HCT116 (cell line): ENCODE data around the gene TSPAN5. TPM values are rescaled to one million over a fixed set of nuclear protein-coding genes. Genes with fewer than 3 reads are reported as not detected.

Source experiments
- ATAC-seq: fragments of 200-7000 bp; cut with Tn5 transposase; 2 replicates; pipeline ENCODE4 v1.9.1; 2020; ENCODE audit warnings: mild to moderate bottlenecking, moderate library complexity
- BruUV-seq: library from RNA; stranded (reverse); fragments of 400-500 nt; replicated peaks from 2 replicates; lab custom pipeline; 2021; lab: Mats Ljungman, UMichigan
- CTCF ChIA-PET: fragments of 300-600 bp; sonication (Branson Sonifier 250); formaldehyde crosslinking; loops from one replicate; lab custom pipeline; 2021; ENCODE audit warnings: antibody characterized with exemption; lab: Charles Lee
- POLR2A ChIA-PET: fragments of 300-600, 350-600 bp; sonication (Branson Sonifier 250); formaldehyde crosslinking; loops from one replicate; lab custom pipeline; 2021; ENCODE audit warnings: antibody characterized with exemption; lab: Charles Lee
- RAD21 ChIA-PET, 2 experiments: fragments of 300-600 bp; sonication (Branson Sonifier 250); formaldehyde crosslinking; loops; one replicate each; lab custom pipeline; 2023; ENCODE audit warnings: low total read pairs in 2 of 2; ENCODE audit not compliant: uncharacterized antibody in 2 of 2, unreplicated experiment in 2 of 2, low non-redundant PET in 1 of 2; lab: Charles Lee
- DNase-seq: peaks from one replicate; pipeline ENCODE4 v3.0.0-alpha.2; 2010; ENCODE audit warnings: low read depth, low spot score
- H2AFZ ChIP-seq: fragments of 200-600 bp; shearing (Covaris generic), sonication (generic); 2 replicates; pipeline ENCODE4 v1.6.1; 2017; ENCODE audit warnings: low read depth, mixed run types, mixed read lengths, antibody characterized with exemption, low read length; ENCODE audit not compliant: poor library complexity, severe bottlenecking
- H3K27ac ChIP-seq: 2 replicates; pipeline ENCODE4 v1.5.1; 2012; ENCODE audit warnings: low read depth, low read length
- H3K27me3 ChIP-seq: fragments of 200-600 bp; sonication (generic); 2 replicates; pipeline ENCODE4 v1.6.1; 2016; ENCODE audit warnings: mixed run types, low read length, mixed read lengths; ENCODE audit not compliant: insufficient read depth
- H3K36me3 ChIP-seq, 2 experiments: fragments of 200-500 bp in 1 of 2; fragments of 200-600 bp in 1 of 2; sonication (Bioruptor generic) in 1 of 2; sonication (generic) in 1 of 2; 2 replicates each; pipeline versions ENCODE4 v1.5.1 to v1.6.1; 2014 to 2016; ENCODE audit warnings: low read length in 2 of 2, inconsistent platforms in 1 of 2, mixed read lengths in 1 of 2, mixed run types in 1 of 2; ENCODE audit not compliant: insufficient read depth in 2 of 2, control insufficient read depth in 1 of 2
- H3K4me1 ChIP-seq, 2 experiments: fragments of 200-600 bp in 1 of 2; sonication (generic) in 1 of 2; 2 replicates each; pipeline versions ENCODE4 v1.5.1 to v1.6.1; 2012 to 2017; ENCODE audit warnings: low read length in 2 of 2, inconsistent platforms in 1 of 2, mild to moderate bottlenecking in 1 of 2, mixed read lengths in 1 of 2, mixed run types in 1 of 2, moderate library complexity in 1 of 2; ENCODE audit not compliant: insufficient read depth in 2 of 2, control insufficient read depth in 1 of 2
- H3K4me2 ChIP-seq: fragments of 200-600 bp; sonication (generic); 2 replicates; pipeline ENCODE4 v1.6.1; 2017; ENCODE audit warnings: mixed run types, low read length, mixed read lengths
- H3K4me3 ChIP-seq, 2 experiments: fragments of 200-600 bp in 1 of 2; sonication (generic) in 1 of 2; replicated peaks in 1 of 2; 2 replicates each; pipeline ENCODE4 v1.5.1; 2011 to 2016; ENCODE audit warnings: low read length in 2 of 2, control low read depth in 1 of 2, low read depth in 1 of 2, mild to moderate bottlenecking in 1 of 2, mixed read lengths in 1 of 2, mixed run types in 1 of 2
- H3K79me2 ChIP-seq: fragments of 200-600 bp; sonication (generic); 2 replicates; pipeline ENCODE4 v1.6.1; 2017; ENCODE audit warnings: mild to moderate bottlenecking, mixed run types, low read length, moderate library complexity, mixed read lengths; ENCODE audit not compliant: insufficient read depth
- H3K9ac ChIP-seq: fragments of 200-600 bp; sonication (generic); 2 replicates; pipeline ENCODE4 v1.6.1; 2016; ENCODE audit warnings: low read length, mixed read lengths
- H3K9me2 ChIP-seq: fragments of 200-600 bp; sonication (generic), shearing (Covaris generic); 2 replicates; pipeline ENCODE4 v1.6.1; 2017; ENCODE audit warnings: mixed run types, mild to moderate bottlenecking, moderate library complexity; ENCODE audit not compliant: insufficient read depth
- H3K9me3 ChIP-seq, 2 experiments: fragments of 200-500 bp in 1 of 2; fragments of 200-600 bp in 1 of 2; sonication (Bioruptor generic) in 1 of 2; sonication (generic) in 1 of 2; 2 replicates each; pipeline ENCODE4 v1.6.1; 2014 to 2017; ENCODE audit warnings: low read length in 2 of 2, mixed read lengths in 2 of 2, inconsistent platforms in 1 of 2, low read depth in 1 of 2, mild to moderate bottlenecking in 1 of 2, mixed run types in 1 of 2, moderate library complexity in 1 of 2; ENCODE audit not compliant: control insufficient read depth in 1 of 2, insufficient read depth in 1 of 2
- H4K20me1 ChIP-seq: fragments of 200-600 bp; sonication (generic), shearing (Covaris generic); 2 replicates; pipeline ENCODE4 v1.6.1; 2017; ENCODE audit warnings: mixed run types, mild to moderate bottlenecking, moderate library complexity; ENCODE audit not compliant: insufficient read depth
- CEBPB ChIP-seq: IDR thresholded peaks from 2 replicates; pipeline ENCODE4 v1.6.1; 2012; ENCODE audit warnings: low read depth
- CTCF ChIP-seq, 3 experiments: fragments of 200-600 bp in 1 of 3; sonication (generic) in 1 of 3; IDR thresholded peaks in 2 of 3; conservative IDR thresholded peaks in 1 of 3; 2 replicates each; pipeline ENCODE4 v1.5.1; 2012 to 2017; ENCODE audit warnings: low read depth in 2 of 3, low read length in 2 of 3, antibody characterized with exemption in 1 of 3, borderline replicate concordance in 1 of 3, control low read depth in 1 of 3, mild to moderate bottlenecking in 1 of 3, mixed read lengths in 1 of 3, mixed run types in 1 of 3, moderate library complexity in 1 of 3; ENCODE audit not compliant: insufficient read depth in 1 of 3
- EZH2 ChIP-seq: fragments of 200-600 bp; sonication (generic); IDR thresholded peaks from 2 replicates; pipeline ENCODE4 v1.6.1; 2017; ENCODE audit warnings: antibody characterized with exemption, mixed run types
- EZH2phosphoT487 ChIP-seq: fragments of 200-600 bp; IDR thresholded peaks from 2 replicates; pipeline ENCODE4 v1.6.1; 2018; ENCODE audit warnings: antibody characterized with exemption, borderline replicate concordance
- FOSL1 ChIP-seq: IDR thresholded peaks from 2 replicates; pipeline ENCODE4 v1.6.1; 2012; ENCODE audit warnings: low read depth
- JUND ChIP-seq: IDR thresholded peaks from 2 replicates; pipeline ENCODE4 v1.6.1; 2012
- POLR2AphosphoS5 ChIP-seq: IDR thresholded peaks from 2 replicates; pipeline ENCODE4 v1.6.1; 2011; ENCODE audit warnings: mild to moderate bottlenecking, low read depth, low read length, moderate library complexity
- RAD21 ChIP-seq: IDR thresholded peaks from 2 replicates; pipeline ENCODE4 v1.6.1; 2012; ENCODE audit warnings: low read depth, mild to moderate bottlenecking
- SIN3A ChIP-seq: IDR thresholded peaks from 2 replicates; pipeline ENCODE4 v1.6.1; 2012; ENCODE audit warnings: low read depth
- SRF ChIP-seq: IDR thresholded peaks from 2 replicates; pipeline ENCODE4 v1.6.1; 2012; ENCODE audit warnings: low read depth
- intact Hi-C: fragments of 100-400 bp; cut with micrococcal nuclease; formaldehyde crosslinking; loops from 2 replicates; pipeline ENCODE4 v1.10.0; 2022
- total RNA-seq: library from RNA; stranded (reverse); gene quantifications from one replicate; pipeline ENCODE4 v1.2.1, GENCODE V29; 2021; ENCODE audit not compliant: unreplicated experiment
- TF ChIP-seq, protein P1 (sequence below): IDR thresholded peaks from 2 replicates; pipeline ENCODE4 v1.6.1; 2011; ENCODE audit warnings: mild to moderate bottlenecking, low read length, moderate library complexity; ENCODE audit not compliant: insufficient replicate concordance; ENCODE audit errors: extremely low read depth

Gene TSPAN5
- total RNA-seq, 1 experiment from 2014 or later = 56.8 TPM

GRCh38 chr4:98645527-98645926, 12.9 kb downstream of the TSPAN5 start:
- DNase-seq = no peak
- intact Hi-C loops = no loop called here
- Histone ChIP-seq H3K9me2 (no peaks in the 10 kb centered on the region), H4K20me1 (no peaks in the 10 kb centered on the region), H3K4me3 (no peak overlapping the region), H3K27me3 (no peaks in the 10 kb centered on the region), H3K27ac (no peak overlapping the region), H3K4me2 (no peak overlapping the region), H3K9me3 (no peaks in the 10 kb centered on the region), H3K9ac (no peak overlapping the region), H3K36me3 (no peaks in the 10 kb centered on the region), H2AFZ (no peak overlapping the region), H3K79me2 (peaks cover 100% of the 10 kb centered on the region), H3K4me1 (peaks cover 19 to 69% of the 10 kb centered on the region in 2 experiments)
- ATAC-seq = no peak
- TF ChIP-seq FOSL1 (no peak), POLR2AphosphoS5 (no peak), CTCF (IDR thresholded peaks at IDR 0.05 in 2 of 3, conservative IDR thresholded peaks at IDR 0.05 in 1 of 3; ENCODE audit: borderline replicate concordance in 1 of 3, insufficient read depth in 1 of 3, low read depth in 2 of 3, low read length in 2 of 3) (no peak), RAD21 (no peak), SIN3A (no peak), CEBPB (no peak), SRF (no peak), JUND (no peak), EZH2 (no peak), EZH2phosphoT487 (no peak)
- TF ChIP-seq, protein P1, sequence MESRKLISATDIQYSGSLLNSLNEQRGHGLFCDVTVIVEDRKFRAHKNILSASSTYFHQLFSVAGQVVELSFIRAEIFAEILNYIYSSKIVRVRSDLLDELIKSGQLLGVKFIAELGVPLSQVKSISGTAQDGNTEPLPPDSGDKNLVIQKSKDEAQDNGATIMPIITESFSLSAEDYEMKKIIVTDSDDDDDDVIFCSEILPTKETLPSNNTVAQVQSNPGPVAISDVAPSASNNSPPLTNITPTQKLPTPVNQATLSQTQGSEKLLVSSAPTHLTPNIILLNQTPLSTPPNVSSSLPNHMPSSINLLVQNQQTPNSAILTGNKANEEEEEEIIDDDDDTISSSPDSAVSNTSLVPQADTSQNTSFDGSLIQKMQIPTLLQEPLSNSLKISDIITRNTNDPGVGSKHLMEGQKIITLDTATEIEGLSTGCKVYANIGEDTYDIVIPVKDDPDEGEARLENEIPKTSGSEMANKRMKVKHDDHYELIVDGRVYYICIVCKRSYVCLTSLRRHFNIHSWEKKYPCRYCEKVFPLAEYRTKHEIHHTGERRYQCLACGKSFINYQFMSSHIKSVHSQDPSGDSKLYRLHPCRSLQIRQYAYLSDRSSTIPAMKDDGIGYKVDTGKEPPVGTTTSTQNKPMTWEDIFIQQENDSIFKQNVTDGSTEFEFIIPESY = no peak
- no TSS peak for BruUV-seq
- ChIA-PET RAD21 (no interaction called here), POLR2A (no interaction called here), CTCF (interaction anchor here (1.3 kb wide), 1 partner anchor 15 kb away, joined by 3 read pairs; no protein-coding TSS in a partner anchor)
